HTERT RPE-1 (cell line): ENCODE measurements around the gene DIS3L2.
"Not testable (repeated sequence)": the region's sequence is repeated elsewhere in the genome, so short reads cannot be mapped to it uniquely, and the experiment has no call there.

Experiments
- in situ Hi-C: fragments of 300-500 bp; cut with MboI; formaldehyde crosslinking; loops from 4 replicates; pipeline ENCODE4 v1.14.3; 2020; ENCODE audit warnings: low sequenced_read_pairs

DIS3L2 gene

DNA sequence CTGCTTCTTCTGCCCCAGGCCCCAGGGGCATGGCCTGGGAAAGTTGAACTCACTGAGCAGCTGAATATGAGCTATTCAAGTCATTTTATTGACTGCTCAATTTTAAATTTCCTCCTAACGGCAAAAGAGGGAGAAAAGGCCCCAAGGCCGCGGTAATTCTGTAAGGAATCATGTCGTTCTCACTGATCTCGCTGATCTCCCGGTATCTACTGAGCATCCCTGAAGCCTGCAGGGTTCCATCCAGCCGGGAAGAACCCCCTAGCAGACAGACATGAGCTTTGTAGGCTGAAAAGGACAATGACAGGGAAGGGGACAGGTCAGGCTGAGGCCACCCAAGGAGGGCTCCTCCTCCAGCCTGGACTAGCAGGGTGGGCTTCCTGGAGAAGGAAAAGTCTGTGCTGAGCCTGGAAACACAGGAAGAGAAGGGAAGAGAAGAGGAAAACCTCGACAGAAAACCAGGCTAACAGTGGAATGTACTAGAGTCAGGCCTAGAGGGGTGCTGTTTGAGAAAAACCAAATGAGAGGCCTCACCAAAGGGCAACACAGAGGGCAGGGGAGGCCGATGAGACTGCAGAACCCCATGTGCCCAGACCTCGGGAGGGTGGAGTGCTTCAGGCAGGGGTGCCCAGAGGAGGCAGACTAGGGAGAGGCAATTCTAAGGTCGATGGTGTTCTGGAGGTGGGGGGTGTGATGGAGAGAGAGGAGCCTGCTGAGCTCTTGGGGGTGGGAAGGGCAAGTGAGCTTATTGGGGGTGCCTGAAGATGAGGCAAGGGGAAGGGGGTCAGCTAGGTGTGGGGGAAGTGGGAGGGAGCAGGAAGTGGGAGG is 32.4 kb upstream of the DIS3L2 start:
- in situ Hi-C loops: no loop called here

DNA sequence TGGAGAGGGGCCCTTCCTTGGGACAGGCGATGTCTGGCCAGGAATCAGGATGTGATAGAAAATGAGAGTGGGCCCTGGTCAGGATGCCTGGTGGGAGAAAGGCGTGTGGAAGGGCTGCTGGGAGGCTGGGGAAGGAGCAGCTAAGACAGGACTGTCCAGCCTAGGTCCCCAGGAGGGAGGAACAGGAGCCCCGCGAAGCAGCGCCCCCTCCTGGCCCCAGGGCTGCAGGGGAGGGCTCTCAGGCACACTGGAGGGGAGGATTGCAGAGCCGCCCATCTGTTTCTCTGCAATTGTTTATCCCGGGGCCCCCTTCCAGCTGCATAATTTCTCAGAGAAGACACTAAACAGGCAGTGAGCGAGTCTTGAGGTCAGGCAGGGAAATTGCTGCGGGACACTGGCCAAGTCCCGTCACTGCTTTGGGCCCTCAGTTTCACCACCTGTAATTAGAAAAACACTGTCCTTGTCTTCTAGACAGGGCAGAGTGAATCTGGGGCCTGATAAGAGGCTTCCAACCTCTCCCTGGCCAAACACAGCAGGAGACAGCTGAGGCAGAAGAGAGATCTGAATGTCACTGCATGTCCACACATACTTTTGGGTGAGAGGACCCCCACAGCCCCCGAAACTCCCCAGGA is 31.4 kb upstream of the DIS3L2 start:
- in situ Hi-C loops: no loop called here

DNA sequence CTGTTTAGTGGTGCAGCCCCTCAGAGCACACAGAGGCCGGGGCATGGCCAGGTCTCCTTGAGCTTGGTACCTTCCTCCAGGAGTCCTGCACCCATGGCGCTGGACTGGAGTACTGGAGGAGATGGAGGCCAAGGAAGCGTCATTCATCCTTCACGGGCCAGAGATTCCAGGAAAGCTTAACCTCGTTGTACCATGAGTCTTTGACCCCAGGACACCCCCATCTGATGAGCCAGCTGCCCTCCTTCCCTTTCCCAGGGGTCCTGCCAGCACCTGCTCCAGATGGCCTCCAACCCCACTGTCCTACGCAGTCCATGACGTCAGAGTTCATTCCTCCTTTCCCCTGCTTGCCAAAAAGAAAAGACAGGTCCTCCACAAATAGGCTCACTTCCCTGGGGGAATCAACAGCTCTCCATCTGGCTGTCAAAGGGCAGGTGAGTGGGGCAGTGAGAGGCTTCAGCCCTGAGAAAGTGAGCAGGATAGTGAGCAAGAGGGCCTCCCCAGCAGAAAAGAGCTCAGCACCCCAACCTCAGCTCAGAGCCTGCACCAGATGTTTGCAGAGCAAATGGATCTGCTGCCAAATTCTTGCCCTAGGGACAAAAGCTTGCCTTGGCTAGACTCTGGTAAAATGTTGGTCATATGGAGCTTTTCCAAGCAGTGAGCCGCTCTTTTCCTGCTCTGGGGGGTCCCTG is 30.8 kb upstream of the DIS3L2 start:
- in situ Hi-C loops: no loop called here

DNA sequence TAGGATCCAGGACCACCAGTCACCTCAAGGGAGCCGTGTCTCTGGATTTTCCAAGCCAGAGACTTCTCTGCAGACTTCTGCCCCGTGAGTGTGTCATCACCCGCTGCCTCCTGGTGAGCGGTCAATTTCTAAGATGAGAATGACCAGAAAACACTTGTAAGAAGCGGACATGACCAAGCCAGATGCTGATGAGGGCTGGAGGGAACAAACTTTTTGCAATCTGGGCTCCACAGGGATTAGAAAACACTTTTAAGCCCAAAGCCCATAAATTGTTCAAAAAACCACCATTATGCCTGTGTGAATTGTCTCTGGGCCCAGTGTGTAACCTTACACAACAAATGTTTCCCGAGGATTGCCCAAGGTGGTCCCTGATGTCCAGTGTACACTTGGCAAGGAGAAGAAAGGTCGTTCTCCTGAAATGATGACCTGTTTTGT is 30.0 kb upstream of the DIS3L2 start:
- in situ Hi-C loops: no loop called here

GRCh38 chr2:231932711-231932970 is 28.9 kb upstream of the DIS3L2 start:
- in situ Hi-C loops: no loop called here

DNA sequence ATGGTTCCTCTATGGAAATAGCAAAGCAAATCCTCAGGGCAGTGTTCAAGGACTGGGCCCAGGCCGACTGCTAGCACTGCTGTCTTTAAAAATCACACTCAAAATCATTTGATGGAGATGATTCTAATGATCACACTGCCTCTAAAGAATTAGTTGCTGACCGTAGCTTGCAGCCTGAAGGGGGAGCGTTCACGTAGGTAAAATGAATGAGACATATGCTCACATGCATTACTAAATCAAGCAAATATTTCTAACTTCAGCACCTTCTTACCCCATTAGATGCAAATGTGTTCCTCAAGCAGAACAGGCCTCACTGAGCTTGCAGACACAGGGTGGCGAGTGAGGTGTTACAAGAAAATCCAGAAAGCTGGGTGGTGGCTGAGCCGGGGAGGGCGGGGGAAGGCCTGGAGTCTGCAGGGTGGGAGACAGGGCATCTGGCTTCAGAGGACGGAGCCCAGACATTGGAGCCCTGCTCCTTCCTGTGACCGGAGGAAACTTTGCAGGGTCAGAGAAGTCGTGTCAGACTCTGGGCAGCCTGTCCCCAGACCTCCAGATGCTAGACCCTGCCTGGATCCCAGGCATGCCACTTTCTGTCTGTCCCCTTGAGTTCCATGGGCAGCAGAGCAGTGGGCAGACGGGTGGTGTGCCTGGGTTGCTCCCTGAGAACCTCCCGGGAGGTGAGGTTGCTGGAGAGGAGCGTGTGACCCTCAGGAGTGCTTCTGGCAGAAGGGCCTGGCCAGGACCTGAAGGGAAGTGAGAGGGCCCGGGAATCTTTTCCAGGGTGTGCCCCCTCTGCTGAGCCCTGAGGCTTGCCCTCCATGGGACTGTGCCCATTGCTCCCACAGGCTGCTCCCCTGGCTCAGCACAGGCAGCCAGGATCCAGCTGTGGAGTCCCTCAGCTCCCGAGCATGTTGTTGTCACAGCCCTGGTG is 28.3 kb upstream of the DIS3L2 start:
- in situ Hi-C loops: no loop called here

- in situ Hi-C loops: no loop called here
Observed at GRCh38 chr2:231933916-231934401, 27.6 kb upstream of the DIS3L2 start.

- in situ Hi-C loops: no loop called here
Observed at GRCh38 chr2:231934441-231935206, 26.9 kb upstream of the DIS3L2 start.

GRCh38 chr2:231935207-231935524 is 26.3 kb upstream of the DIS3L2 start:
- in situ Hi-C loops: no loop called here

GRCh38 chr2:231935815-231936214 is 25.7 kb upstream of the DIS3L2 start:
- in situ Hi-C loops: no loop called here

GRCh38 chr2:231936491-231936890 is 25.0 kb upstream of the DIS3L2 start:
- in situ Hi-C loops: no loop called here

GRCh38 chr2:231937057-231937456 is 24.5 kb upstream of the DIS3L2 start:
- in situ Hi-C loops: no loop called here

GRCh38 chr2:231939022-231939421 is 22.5 kb upstream of the DIS3L2 start:
- in situ Hi-C loops: no loop called here

- in situ Hi-C loops: no loop called here
Observed at GRCh38 chr2:231940795-231941194, 20.7 kb upstream of the DIS3L2 start.

DNA sequence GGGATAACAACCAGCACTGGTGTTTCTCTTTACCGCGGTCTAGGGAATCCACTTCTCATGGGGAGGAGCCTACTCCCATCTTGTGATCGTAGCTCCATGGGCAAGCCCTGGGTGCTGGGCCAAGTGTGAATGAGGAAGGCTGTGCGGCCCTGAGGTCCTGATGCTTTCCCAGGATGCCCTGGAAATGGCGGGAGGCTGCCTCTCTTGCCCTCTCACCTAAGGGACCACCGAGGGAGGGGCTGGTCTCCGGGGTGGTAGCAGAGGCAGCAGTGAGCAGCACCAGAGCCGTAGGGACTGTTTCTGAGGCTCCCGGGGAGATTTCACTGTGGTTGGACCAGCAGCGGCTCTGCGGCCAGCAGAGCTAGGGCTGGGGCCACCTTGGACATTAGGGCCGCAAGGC is 19.8 kb upstream of the DIS3L2 start:
- in situ Hi-C loops: no loop called here

- in situ Hi-C loops: no loop called here
Observed at GRCh38 chr2:231942180-231942579, 19.3 kb upstream of the DIS3L2 start.

GRCh38 chr2:231946241-231946814 is 15.2 kb upstream of the DIS3L2 start:
- in situ Hi-C loops: no loop called here

DNA sequence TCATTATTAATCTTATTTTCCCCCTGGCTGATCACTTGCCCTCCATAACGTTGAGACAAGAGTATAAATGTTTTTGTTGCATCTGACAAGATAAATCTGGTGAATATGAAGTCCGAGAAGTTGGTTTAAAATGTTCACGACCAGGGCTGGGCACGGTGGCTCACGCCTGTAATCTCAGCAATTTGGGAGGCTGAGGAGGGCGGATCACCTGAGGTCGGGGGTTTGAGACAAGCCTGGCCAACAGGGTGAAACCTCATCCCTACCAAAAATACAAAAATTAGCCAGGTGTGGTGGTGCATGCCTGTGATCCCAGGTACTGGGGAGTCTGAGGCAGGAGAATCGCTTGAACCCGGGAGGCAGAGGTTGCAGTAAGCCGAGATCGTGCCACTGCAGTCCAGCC is 14.4 kb upstream of the DIS3L2 start:
- in situ Hi-C loops: not testable (repeated sequence)

DNA sequence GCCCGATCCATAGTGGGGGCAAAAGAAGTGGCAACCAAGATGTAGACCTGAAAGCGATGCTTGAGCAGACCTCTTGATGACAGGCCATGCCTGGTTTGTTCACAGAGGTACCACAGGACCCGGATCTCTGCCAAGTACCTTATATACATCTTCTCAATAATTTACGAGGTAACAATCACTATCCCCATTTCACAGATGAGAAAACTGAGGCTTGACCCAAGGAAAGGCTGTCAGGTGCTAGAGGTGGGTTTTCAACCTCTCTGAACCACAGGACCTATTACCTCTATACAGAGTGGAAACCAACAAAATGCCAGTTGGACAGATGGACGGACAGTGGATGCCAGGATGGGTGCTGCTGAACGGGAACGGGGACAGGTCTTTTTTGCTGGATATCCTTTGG is 13.8 kb upstream of the DIS3L2 start:
- in situ Hi-C loops: no loop called here

DNA sequence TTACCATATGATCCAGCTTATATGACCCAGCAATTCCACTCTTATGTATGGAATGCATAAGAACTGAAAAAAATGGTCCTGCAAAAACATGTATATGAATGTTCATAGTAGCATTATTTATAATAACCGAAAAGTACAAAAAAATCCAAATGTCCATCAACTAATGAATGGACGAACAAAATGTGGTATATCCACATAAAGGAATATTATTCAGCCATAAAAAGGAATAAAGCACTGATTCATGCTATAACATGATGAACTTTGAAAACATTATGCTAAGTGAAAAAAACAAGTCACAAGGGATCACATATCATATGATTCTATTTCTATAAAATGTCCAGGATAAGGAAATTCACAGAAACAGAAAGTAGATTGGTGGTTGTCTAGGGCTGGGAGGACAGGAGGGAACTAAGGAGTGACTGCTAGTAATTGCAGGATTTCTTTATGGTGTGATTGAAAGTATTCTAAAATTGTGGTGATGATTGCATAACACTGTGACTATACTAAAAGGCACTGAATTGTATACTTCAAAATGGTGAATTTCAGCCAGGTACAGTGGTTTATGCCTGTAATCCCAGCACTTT is 10.0 kb upstream of the DIS3L2 start:
- in situ Hi-C loops: no loop called here
